ENCODE data around the gene NDUFS3.

- TF ChIP-seq BCL3 (IDR thresholded peaks at IDR 0.05; ENCODE audit: borderline replicate concordance, insufficient read depth, low read depth, low read length, poor library complexity, severe bottlenecking): no peak
- no peak for TF ChIP-seq SUZ12 (IDR thresholded peaks at IDR 0.05; ENCODE audit: unreplicated experiment)
These were observed 24.4 kb downstream of the NDUFS3 start for GRCh38 chr11:47603295-47603694.
